GM18526 (cell line): ENCODE measurements around the gene SLC22A13.

Experiments
- POLR2A ChIP-seq: IDR thresholded peaks from 3 replicates; pipeline ENCODE4 v1.6.1; 2011; ENCODE audit not compliant: insufficient read length; ENCODE audit errors: extremely low read depth

SLC22A13 gene

GRCh38 chr3:38314112-38314763, 48.6 kb downstream of the SLC22A13 start:
- no peak for TF ChIP-seq POLR2A

DNA sequence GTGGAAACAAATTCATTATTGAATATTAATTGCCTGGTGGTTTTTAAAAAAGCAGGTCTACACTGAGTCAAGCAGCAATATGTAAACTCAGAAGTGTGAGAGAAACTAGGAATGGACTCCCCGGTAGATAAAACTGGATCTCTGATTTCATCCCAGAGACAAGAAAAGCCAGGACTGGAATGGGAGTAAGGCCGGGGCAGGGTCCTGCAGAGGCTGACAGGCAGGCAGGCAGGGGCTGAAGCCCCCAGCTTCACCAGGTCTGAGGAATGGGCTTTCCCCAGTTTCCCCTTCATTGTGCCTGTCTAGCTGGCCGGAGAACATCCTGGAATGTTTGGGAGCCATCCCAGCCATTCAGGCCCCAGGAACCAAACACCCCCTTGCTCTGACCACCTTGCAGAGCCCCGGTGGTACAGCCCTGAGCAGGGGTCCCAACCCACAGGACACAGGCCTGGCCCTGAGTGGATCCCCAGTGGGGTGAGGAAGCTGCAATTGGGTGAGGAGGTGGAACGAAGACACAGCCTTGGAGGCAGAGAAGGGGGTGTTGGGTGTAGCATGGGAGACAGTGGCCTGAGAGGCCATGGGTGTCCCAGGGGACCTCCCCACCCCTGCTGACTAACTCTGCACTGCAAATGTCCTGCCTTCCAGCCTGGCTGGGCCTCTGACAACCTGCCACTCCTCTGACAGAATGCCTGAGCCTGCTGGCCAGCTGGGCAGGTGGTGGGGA, 49.3 kb downstream of the SLC22A13 start:
- TF ChIP-seq POLR2A, result no peak

DNA sequence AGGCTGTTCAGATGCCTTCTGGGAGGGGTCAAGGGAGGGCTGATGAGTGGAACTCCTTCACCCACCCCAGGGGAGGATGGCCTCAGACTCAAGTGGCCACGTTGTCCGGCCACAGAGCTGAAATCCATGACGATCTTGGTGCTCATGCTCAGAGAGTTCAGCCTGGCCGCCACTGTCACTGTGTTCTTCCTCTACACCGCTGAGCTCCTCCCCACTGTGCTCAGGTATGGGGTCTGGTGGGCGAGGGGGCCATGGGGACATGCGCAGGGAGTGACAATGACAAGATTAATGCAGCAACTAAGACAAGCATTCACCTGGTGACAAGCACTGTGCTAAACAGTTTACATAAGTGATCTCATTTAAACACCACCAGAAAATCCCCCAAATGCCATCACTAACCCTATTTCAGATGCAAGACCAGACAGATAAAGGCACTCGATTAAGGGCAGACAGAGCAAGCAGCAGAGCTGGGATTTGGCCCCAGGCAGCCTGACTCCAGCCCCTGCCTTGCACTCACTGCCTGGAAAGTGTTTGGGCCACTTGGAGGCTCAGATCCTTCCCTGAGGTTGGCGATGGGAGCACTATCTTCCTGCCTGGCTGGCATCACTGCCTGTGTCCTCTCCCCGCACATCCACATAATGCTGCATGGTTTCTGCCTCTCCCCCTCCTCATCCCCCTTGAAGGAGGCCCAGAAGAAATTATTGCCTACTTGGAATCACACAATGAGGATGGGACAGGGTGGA, 50.0 kb downstream of the SLC22A13 start:
- TF ChIP-seq POLR2A, result no peak

DNA sequence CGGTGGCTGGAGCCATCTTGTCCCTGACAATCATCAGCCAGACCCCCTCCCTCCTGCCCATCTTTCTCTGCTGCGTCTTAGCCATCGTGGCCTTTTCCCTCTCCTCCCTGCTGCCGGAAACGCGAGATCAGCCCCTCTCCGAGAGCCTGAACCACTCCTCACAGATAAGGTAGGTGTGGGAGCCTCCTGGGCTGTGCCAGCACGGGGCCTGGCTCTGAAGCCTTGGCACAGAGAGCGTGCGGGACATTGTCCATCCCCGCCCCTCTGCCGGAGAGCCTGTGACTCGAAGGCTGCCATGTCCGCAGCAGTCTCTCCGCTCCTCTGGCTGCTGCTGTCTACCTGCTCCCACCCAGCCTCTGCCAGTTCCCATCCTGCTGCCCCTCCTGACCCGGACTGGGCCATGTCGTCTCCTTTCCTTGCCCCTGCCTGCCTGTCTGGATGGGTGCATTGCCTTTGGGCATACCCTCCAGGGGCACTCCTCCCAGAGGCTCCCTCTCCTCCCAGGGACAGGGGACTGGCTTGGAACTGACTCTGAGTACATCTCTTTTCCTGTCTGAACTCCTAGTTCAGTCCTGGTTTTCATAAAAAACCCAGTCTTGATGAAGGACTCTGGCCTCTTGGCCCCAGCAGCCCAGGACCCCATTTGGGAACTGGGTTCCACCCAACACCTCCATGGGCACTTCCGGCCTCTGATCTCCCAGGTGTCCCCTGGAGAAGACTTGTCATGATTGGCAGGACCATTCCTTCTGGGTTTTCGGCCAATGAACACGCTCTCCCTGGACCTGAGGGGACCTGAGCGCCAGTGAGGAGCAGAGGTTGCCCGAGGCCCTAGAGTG, 51.0 kb downstream of the SLC22A13 start:
- TF ChIP-seq POLR2A, result no peak

GRCh38 chr3:38317192-38317759, 51.7 kb downstream of the SLC22A13 start:
- no peak for TF ChIP-seq POLR2A

- TF ChIP-seq POLR2A, result no peak
Observed at GRCh38 chr3:38318766-38319671, 53.4 kb downstream of the SLC22A13 start.

GRCh38 chr3:38323060-38323459, 57.4 kb downstream of the SLC22A13 start:
- no peak for TF ChIP-seq POLR2A

DNA sequence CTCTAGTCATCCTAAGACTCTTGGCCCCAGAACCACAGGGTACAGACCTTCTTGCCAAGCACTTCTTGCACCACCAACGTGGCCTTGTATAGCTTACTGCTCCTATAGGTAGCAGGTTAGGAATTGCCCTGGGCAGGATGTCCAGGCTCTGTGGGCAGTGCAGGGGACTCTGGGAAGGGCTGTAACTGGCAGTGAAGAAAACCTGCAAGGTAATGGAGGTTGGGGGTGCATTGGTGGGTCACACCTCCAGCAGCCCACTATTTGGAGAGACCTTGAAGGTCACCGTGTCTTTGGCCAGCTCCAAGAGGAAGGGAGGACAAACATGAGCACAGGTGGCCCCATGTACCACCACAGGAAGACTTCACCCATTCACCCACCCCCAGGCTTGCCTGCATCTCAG, 59.6 kb downstream of the SLC22A13 start:
- TF ChIP-seq POLR2A, result no peak

GRCh38 chr3:38327335-38328009, 61.9 kb downstream of the SLC22A13 start:
- no peak for TF ChIP-seq POLR2A
